ENCODE measurements around the gene BCORL1. TPM values are rescaled to one million over a fixed set of nuclear protein-coding genes. Genes with fewer than 3 reads are reported as not detected.

BCORL1 gene
- total RNA-seq, 1 donor from 2014 or later, result 40.9 TPM

- H3K9me3 Mint-ChIP-seq (ENCODE audit: low read depth), result no peaks in the 10 kb centered on the region
These were observed 35.7 kb downstream of the BCORL1 start for GRCh38 chrX:130018143-130018542.

GRCh38 chrX:130020661-130021324 lies 38.4 kb downstream of the BCORL1 start:
- H3K27me3 Mint-ChIP-seq, result no peaks in the 10 kb centered on the region
- DNase-seq (ENCODE audit: low spot score, unreplicated experiment), result no peak
- no peaks in the 10 kb centered on the region for H3K9me3 Mint-ChIP-seq (ENCODE audit: low read depth)
- peaks cover 12% of the 10 kb centered on the region for H3K36me3 Mint-ChIP-seq (ENCODE audit: insufficient read depth)
- no peak overlapping the region for H3K4me3 Mint-ChIP-seq (ENCODE audit: low read depth)
- no peaks in the 10 kb centered on the region for H3K4me1 Mint-ChIP-seq (ENCODE audit: low read depth)
- TF ChIP-seq CTCF (IDR thresholded peaks at IDR 0.05; ENCODE audit: unreplicated experiment), result no peak
- no peak overlapping the region for H3K27ac Mint-ChIP-seq

More at GRCh38 chrX:130018143-130018542, 35.7 kb downstream of the BCORL1 start:
- no peak for DNase-seq (ENCODE audit: low spot score, unreplicated experiment)
- H3K36me3 Mint-ChIP-seq (ENCODE audit: insufficient read depth), result peaks cover 11% of the 10 kb centered on the region
- TF ChIP-seq CTCF (IDR thresholded peaks at IDR 0.05; ENCODE audit: unreplicated experiment), result no peak
- H3K4me1 Mint-ChIP-seq (ENCODE audit: low read depth), result no peaks in the 10 kb centered on the region
- no peaks in the 10 kb centered on the region for H3K27me3 Mint-ChIP-seq
- no peak overlapping the region for H3K27ac Mint-ChIP-seq
- no peak overlapping the region for H3K4me3 Mint-ChIP-seq (ENCODE audit: low read depth)

- Mint-ChIP-seq H3K36me3 (ENCODE audit: insufficient read depth) (peaks cover 16% of the 10 kb centered on the region), H3K27ac (no peak overlapping the region), H3K4me1 (ENCODE audit: low read depth) (peaks cover 5% of the 10 kb centered on the region), H3K27me3 (no peaks in the 10 kb centered on the region), H3K4me3 (ENCODE audit: low read depth) (no peak overlapping the region), H3K9me3 (ENCODE audit: low read depth) (no peaks in the 10 kb centered on the region)
- DNase-seq (ENCODE audit: low spot score, unreplicated experiment), result no peak
- no peak for TF ChIP-seq CTCF (IDR thresholded peaks at IDR 0.05; ENCODE audit: unreplicated experiment)
These were observed 41.7 kb downstream of the BCORL1 start for GRCh38 chrX:130024127-130024526.

GRCh38 chrX:130025256-130025655 lies 42.8 kb downstream of the BCORL1 start:
- no peak overlapping the region for H3K4me3 Mint-ChIP-seq (ENCODE audit: low read depth)
- H3K9me3 Mint-ChIP-seq (ENCODE audit: low read depth), result no peaks in the 10 kb centered on the region
- H3K27me3 Mint-ChIP-seq, result no peaks in the 10 kb centered on the region
- peak; percentile 20 for TF ChIP-seq CTCF (IDR thresholded peaks at IDR 0.05; ENCODE audit: unreplicated experiment)
- DNase-seq (ENCODE audit: low spot score, unreplicated experiment), result no peak
- peak overlapping the region; percentile 67 for H3K27ac Mint-ChIP-seq
- peaks cover 5% of the 10 kb centered on the region for H3K4me1 Mint-ChIP-seq (ENCODE audit: low read depth)
- H3K36me3 Mint-ChIP-seq (ENCODE audit: insufficient read depth), result peaks cover 15% of the 10 kb centered on the region

GRCh38 chrX:130027569-130027968 lies 45.1 kb downstream of the BCORL1 start:
- peaks cover 5% of the 10 kb centered on the region for H3K4me1 Mint-ChIP-seq (ENCODE audit: low read depth)
- H3K36me3 Mint-ChIP-seq (ENCODE audit: insufficient read depth), result peaks cover 18% of the 10 kb centered on the region
- H3K27me3 Mint-ChIP-seq, result no peaks in the 10 kb centered on the region
- no peak overlapping the region for H3K4me3 Mint-ChIP-seq (ENCODE audit: low read depth)
- no peak overlapping the region for H3K27ac Mint-ChIP-seq
- TF ChIP-seq CTCF (IDR thresholded peaks at IDR 0.05; ENCODE audit: unreplicated experiment), result no peak
- no peak for DNase-seq (ENCODE audit: low spot score, unreplicated experiment)
- peaks cover 4% of the 10 kb centered on the region for H3K9me3 Mint-ChIP-seq (ENCODE audit: low read depth)
